Effector memory CD4-positive, alpha-beta T cell (primary cell): Measurements from ENCODE around the gene PDIA5.

Source experiments
- DNase-seq, 3 donors: peaks; one replicate each; pipeline ENCODE4 v3.0.0-alpha.2; 2020
- H3K27ac ChIP-seq: 2 replicates; pipeline ENCODE4 v1.7.0; 2013; ENCODE audit warnings: mild to moderate bottlenecking, low read length, moderate library complexity; ENCODE audit not compliant: insufficient read depth, poor library complexity, severe bottlenecking
- H3K27me3 ChIP-seq: replicated peaks from 2 replicates; pipeline ENCODE4 v1.7.0; 2013; ENCODE audit warnings: mild to moderate bottlenecking, low read length; ENCODE audit not compliant: insufficient read depth, control insufficient read depth, poor library complexity, severe bottlenecking
- H3K36me3 ChIP-seq: 2 replicates; pipeline ENCODE4 v1.7.0; 2013; ENCODE audit warnings: mild to moderate bottlenecking, low read length, moderate library complexity; ENCODE audit not compliant: control insufficient read depth, insufficient read depth
- H3K4me1 ChIP-seq: 2 replicates; pipeline ENCODE4 v1.7.0; 2013; ENCODE audit warnings: low read length, mild to moderate bottlenecking; ENCODE audit not compliant: control insufficient read depth, insufficient read depth, poor library complexity, severe bottlenecking
- H3K4me3 ChIP-seq: 2 replicates; pipeline ENCODE4 v1.7.0; 2013; ENCODE audit warnings: low read length, low read depth, mild to moderate bottlenecking; ENCODE audit not compliant: insufficient read depth, poor library complexity, severe bottlenecking
- H3K9me3 ChIP-seq: 2 replicates; pipeline ENCODE4 v1.7.0; 2013; ENCODE audit warnings: mild to moderate bottlenecking, low read length, moderate library complexity; ENCODE audit not compliant: control insufficient read depth

PDIA5 gene

GRCh38 chr3:123038751-123039150 lies 28.1 kb upstream of the PDIA5 start:
- Histone ChIP-seq H3K9me3 (no peaks in the 10 kb centered on the region), H3K4me1 (no peaks in the 10 kb centered on the region), H3K27ac (no peak overlapping the region), H3K4me3 (no peak overlapping the region), H3K27me3 (no peaks in the 10 kb centered on the region), H3K36me3 (no peaks in the 10 kb centered on the region)
- no peak for DNase-seq

- H3K4me3 ChIP-seq, result no peak overlapping the region
- no peak overlapping the region for H3K27ac ChIP-seq
- H3K36me3 ChIP-seq, result no peaks in the 10 kb centered on the region
- no peaks in the 10 kb centered on the region for H3K9me3 ChIP-seq
- H3K4me1 ChIP-seq, result no peaks in the 10 kb centered on the region
- DNase-seq, result no peak
- H3K27me3 ChIP-seq, result no peaks in the 10 kb centered on the region
Observed at GRCh38 chr3:123039178-123039577, 27.6 kb upstream of the PDIA5 start.

GRCh38 chr3:123042413-123042812 lies 24.4 kb upstream of the PDIA5 start:
- no peak for DNase-seq

GRCh38 chr3:123044981-123045763 lies 21.7 kb upstream of the PDIA5 start:
- no peaks in the 10 kb centered on the region for H3K4me1 ChIP-seq
- DNase-seq, result no peak

More at GRCh38 chr3:123042413-123042812, 24.4 kb upstream of the PDIA5 start:
- Histone ChIP-seq H3K4me1 (no peaks in the 10 kb centered on the region), H3K4me3 (no peak overlapping the region), H3K27me3 (no peaks in the 10 kb centered on the region), H3K36me3 (no peaks in the 10 kb centered on the region), H3K27ac (no peak overlapping the region), H3K9me3 (no peaks in the 10 kb centered on the region)

GRCh38 chr3:123046262-123047061 lies 20.4 kb upstream of the PDIA5 start:
- Histone ChIP-seq H3K9me3 (no peaks in the 10 kb centered on the region), H3K4me3 (no peak overlapping the region), H3K27ac (no peak overlapping the region), H3K36me3 (no peaks in the 10 kb centered on the region), H3K27me3 (no peaks in the 10 kb centered on the region), H3K4me1 (no peaks in the 10 kb centered on the region)
- no peak for DNase-seq

More at GRCh38 chr3:123044981-123045763, 21.7 kb upstream of the PDIA5 start:
- H3K9me3 ChIP-seq, result no peaks in the 10 kb centered on the region
- H3K27ac ChIP-seq, result no peak overlapping the region
- H3K36me3 ChIP-seq, result no peaks in the 10 kb centered on the region
- no peaks in the 10 kb centered on the region for H3K27me3 ChIP-seq
- no peak overlapping the region for H3K4me3 ChIP-seq

- Histone ChIP-seq H3K27ac (no peak overlapping the region), H3K36me3 (no peaks in the 10 kb centered on the region), H3K4me1 (no peaks in the 10 kb centered on the region), H3K9me3 (no peaks in the 10 kb centered on the region), H3K4me3 (no peak overlapping the region), H3K27me3 (no peaks in the 10 kb centered on the region)
- DNase-seq, result no peak
Observed at GRCh38 chr3:123047062-123047319, 19.8 kb upstream of the PDIA5 start.

GRCh38 chr3:123048480-123049237 lies 18.2 kb upstream of the PDIA5 start:
- no peak for DNase-seq
- H3K4me3 ChIP-seq, result no peak overlapping the region
- no peaks in the 10 kb centered on the region for H3K4me1 ChIP-seq
- no peaks in the 10 kb centered on the region for H3K9me3 ChIP-seq
- no peaks in the 10 kb centered on the region for H3K27me3 ChIP-seq
- H3K36me3 ChIP-seq, result no peaks in the 10 kb centered on the region
- H3K27ac ChIP-seq, result no peak overlapping the region

GRCh38 chr3:123050666-123051065 lies 16.2 kb upstream of the PDIA5 start:
- Histone ChIP-seq H3K27me3 (no peaks in the 10 kb centered on the region), H3K36me3 (no peaks in the 10 kb centered on the region), H3K9me3 (no peaks in the 10 kb centered on the region), H3K4me3 (no peak overlapping the region), H3K27ac (no peak overlapping the region), H3K4me1 (no peaks in the 10 kb centered on the region)
- DNase-seq, result no peak

- Histone ChIP-seq H3K36me3 (no peaks in the 10 kb centered on the region), H3K27ac (no peak overlapping the region), H3K4me3 (no peak overlapping the region), H3K27me3 (no peaks in the 10 kb centered on the region), H3K4me1 (no peaks in the 10 kb centered on the region), H3K9me3 (no peaks in the 10 kb centered on the region)
- no peak for DNase-seq
Observed at GRCh38 chr3:123053107-123053506, 13.7 kb upstream of the PDIA5 start.
